ENCODE measurements around the gene FUT6. TPM values are rescaled to one million over a fixed set of nuclear protein-coding genes. Genes with fewer than 3 reads are reported as not detected.
"Not testable (repeated sequence)": the region's sequence is repeated elsewhere in the genome, so short reads cannot be mapped to it uniquely, and the experiment has no call there.

FUT6 gene
- total RNA-seq, 1 donor, result not detected

DNA sequence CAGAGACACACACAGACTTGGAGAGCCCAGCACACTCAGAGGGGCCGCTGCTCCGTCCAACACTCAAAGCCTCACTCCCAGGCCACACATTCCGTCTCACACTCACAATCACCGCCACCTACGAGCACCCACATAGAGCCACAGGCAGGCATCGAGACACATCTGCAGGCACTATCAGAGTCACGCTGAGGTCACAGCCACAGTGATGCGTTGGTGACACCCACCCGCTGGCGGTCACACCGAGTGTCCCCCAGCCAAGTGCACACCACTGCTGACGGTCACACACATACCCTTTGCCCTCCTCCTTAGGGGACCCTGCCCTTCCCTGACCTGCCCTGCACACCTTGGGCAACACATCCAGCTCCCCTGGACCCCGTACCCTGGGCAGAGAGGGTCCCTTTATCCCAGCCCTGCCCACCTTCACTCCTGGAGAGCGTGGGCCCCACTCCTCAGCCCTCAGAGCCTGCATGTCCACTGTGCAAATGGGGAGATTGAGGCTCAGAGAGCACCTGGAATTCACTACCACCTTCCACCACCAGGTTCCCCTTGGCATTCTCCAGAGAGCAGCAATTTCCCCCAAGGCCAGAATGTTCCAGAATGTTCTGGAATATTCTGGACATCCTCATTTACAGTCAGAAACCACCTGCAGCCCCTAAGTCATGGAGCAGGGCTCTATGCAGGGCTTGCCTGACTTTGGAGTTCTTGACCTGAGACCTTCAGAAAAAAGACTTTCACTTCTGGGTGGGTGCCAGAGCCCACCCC is 25.4 kb upstream of the FUT6 start:
- no peak for DNase-seq (ENCODE audit: low read depth)
- no peak overlapping the region for H3K4me3 ChIP-seq (ENCODE audit: low read depth, low read length)
- TF ChIP-seq, protein P1, sequence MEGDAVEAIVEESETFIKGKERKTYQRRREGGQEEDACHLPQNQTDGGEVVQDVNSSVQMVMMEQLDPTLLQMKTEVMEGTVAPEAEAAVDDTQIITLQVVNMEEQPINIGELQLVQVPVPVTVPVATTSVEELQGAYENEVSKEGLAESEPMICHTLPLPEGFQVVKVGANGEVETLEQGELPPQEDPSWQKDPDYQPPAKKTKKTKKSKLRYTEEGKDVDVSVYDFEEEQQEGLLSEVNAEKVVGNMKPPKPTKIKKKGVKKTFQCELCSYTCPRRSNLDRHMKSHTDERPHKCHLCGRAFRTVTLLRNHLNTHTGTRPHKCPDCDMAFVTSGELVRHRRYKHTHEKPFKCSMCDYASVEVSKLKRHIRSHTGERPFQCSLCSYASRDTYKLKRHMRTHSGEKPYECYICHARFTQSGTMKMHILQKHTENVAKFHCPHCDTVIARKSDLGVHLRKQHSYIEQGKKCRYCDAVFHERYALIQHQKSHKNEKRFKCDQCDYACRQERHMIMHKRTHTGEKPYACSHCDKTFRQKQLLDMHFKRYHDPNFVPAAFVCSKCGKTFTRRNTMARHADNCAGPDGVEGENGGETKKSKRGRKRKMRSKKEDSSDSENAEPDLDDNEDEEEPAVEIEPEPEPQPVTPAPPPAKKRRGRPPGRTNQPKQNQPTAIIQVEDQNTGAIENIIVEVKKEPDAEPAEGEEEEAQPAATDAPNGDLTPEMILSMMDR (IDR thresholded peaks at IDR 0.05; ENCODE audit: insufficient read depth, low read length), result peak; percentile 34

DNA sequence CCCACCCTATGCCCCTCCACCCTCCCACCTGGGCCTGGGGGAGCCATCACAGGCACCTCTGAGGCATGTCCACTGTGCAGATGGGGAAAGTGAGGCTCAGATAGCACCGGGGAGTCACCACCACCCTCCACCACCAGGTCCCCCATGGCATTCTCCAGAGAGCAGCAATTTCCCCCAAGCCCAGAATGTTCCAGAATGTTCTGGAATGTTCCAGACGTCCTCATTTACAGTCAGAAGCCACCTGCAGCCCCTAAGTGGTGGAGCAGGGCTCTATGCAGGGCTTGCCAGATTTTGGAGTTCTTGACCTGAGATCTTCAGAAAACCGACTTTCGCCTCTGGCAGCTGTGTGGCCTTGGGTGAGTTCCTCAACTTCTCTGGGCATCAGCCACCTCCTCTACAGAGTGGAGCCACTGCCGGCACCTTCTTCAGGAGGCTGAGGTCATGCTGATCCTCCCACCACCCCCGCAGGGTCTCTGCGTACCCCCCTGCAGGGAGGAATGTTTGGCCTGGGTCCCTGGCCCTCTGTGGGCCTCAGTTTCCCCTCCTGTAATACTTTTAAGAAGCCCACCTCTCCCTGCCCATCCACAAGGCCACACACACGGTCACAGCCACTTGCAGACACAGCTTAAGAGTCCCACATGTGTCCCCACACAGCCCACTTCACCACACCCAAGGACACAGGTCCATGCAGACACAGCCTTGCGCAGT is 24.7 kb upstream of the FUT6 start:
- DNase-seq (ENCODE audit: low read depth), result no peak
- TF ChIP-seq, protein P1 (IDR thresholded peaks at IDR 0.05; ENCODE audit: insufficient read depth, low read length), result no peak
- no peak overlapping the region for H3K4me3 ChIP-seq (ENCODE audit: low read depth, low read length)

DNA sequence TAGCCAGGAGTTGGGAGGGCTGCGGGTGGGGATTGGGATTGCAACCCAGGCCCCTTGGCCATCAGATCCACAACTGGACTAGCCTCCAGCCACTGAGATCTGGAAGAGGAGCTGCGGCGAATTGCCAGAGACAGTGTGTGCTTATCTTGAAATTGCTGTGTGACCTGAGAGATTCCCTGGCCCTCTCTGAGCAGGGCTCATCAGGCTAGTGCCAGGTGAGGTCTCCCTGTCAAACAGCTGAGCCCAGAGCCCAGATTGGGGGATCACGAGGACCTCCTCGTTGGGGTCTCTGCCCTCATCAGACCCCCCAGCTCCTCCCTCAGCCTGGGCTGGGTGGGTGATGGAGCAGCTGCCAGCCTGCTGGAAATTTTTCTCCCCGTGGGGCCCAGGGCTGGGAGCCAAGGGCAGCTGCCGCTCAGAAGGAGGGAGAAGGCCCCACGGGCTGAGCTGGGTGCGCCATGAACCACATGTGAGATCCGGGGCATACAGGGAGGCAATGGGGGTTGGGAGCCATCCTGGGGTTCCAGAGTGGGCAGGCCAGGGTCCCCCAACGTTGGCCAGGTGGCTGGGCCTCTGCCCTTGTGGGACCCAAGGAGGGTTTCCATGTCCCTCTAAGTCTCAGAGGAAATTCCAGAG is 23.6 kb upstream of the FUT6 start:
- no peak overlapping the region for H3K4me3 ChIP-seq (ENCODE audit: low read depth, low read length)
- TF ChIP-seq, protein P1 (IDR thresholded peaks at IDR 0.05; ENCODE audit: insufficient read depth, low read length), result no peak
- DNase-seq (ENCODE audit: low read depth), result no peak

DNA sequence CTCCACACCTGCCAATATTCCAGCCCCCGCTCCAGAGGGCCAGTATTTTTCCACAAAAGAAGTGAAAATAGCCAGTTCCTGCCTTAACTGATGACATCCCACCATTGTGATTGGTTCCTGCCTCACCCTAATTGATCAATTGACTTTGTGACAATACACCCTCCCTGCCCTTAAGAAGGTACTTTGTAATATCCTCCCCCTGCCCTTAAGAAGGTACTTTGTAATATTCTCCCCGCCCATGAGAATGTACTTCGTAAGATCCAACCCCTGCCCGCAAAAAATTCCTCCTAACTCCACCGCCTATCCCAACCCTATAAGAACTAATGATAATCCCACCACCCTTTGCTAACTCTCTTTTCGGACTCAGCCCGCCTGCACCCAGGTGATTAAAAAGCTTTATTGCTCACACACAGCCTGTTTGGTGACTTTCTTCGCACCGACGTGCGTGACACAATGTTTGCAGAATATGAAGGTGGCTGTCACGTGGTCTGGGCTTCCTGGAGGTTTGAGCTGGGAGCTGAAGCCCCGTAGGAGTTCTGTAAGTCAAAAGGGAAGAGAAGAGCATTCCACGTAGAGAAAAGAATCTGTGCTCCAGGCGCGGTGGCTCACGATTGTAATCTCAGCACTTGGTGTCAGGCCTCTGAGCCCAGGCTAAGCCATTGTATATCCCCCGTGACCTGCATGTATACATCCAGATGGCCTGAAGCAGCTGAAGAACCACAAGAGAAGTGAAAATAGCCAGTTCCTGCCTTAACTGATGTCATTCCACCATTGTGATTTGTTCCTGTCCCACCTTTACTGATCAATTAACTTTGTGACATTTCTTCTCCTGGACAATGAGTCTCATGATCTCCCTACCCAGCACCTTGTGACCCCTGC is 17.9 kb upstream of the FUT6 start:
- DNase-seq (ENCODE audit: low read depth), result no peak
- no peak overlapping the region for H3K4me3 ChIP-seq (ENCODE audit: low read depth, low read length)
- TF ChIP-seq, protein P1 (IDR thresholded peaks at IDR 0.05; ENCODE audit: insufficient read depth, low read length), result no peak

DNA sequence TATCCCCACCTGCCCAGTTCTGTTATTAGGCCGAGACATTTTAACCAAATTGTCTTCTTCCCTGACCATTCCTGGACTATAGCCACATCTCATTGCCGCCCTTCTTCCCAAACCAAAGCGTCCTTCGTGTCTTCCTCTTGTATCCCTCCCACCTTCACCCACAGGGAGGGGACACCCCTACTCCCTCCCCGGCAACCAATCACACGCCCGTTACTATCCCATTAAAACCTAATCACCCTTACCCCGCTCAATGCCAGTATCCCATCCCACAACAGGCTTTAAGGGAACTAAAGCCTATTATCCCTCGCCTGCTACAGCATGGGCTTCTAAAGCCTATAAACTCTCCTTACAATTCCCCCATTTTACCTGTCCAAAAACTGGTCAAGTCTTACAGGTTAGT is 15.6 kb upstream of the FUT6 start:
- H3K4me3 ChIP-seq (ENCODE audit: low read depth, low read length); DNase-seq (ENCODE audit: low read depth): not testable (repeated sequence)

DNA sequence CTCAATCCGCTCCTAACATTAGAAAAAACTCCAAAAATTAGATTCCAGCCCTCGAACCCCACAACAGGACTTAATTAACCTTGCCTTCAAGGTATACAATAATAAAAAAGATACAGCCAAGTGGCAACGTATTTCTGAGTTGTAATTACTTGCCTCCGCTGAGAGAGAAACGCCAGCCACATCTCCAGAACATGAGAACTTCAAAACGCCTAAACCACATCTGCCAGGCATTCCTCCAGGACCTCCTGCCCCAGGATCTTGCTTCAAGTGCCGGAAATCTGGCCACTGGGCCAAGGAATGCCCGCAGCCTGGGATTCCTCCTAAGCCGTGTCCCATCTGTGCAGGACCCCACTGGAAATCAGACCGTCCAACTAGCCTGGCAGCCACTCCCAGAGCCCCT is 14.6 kb upstream of the FUT6 start:
- H3K4me3 ChIP-seq (ENCODE audit: low read depth, low read length), result not testable (repeated sequence)

DNA sequence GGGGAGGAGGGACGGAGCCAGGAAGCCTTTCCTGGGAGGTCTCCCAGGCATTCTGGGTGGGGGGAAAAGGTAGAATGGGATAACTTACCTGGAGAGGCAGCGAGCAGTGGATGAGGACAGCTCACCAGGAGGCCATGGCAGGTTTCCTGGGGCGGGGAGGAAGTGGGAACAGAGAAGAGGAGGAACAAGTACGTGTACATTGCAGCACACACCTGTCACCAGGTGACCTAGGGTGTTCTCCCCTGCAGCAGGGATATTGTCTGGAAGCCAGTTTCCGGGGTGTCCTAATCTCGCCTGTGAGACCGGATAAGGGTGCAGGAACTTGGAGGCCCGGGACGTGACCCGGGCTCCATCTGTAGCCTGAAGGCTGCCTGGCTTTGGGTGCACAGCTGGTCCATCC is 11.8 kb upstream of the FUT6 start, which contains the start of gene FUT3:
TSS of gene FUT3 (minus strand) at position 148 of the 400 bp plus-strand sequence.
- DNase-seq (ENCODE audit: low read depth), result no peak
- TF ChIP-seq, protein P1 (IDR thresholded peaks at IDR 0.05; ENCODE audit: insufficient read depth, low read length), result no peak
- no peak within 1 kb of the TSS for H3K4me3 ChIP-seq (ENCODE audit: low read depth, low read length)

More for the DNA sequence above, 14.6 kb upstream of the FUT6 start:
- DNase-seq (ENCODE audit: low read depth), result not testable (repeated sequence)

Measured in fibroblast of the aortic adventitia (primary cell).